ENCODE data around the gene BPIFB3.
"Not testable (repeated sequence)": the region's sequence is repeated elsewhere in the genome, so short reads cannot be mapped to it uniquely, and the experiment has no call there.

Gene BPIFB3

DNA sequence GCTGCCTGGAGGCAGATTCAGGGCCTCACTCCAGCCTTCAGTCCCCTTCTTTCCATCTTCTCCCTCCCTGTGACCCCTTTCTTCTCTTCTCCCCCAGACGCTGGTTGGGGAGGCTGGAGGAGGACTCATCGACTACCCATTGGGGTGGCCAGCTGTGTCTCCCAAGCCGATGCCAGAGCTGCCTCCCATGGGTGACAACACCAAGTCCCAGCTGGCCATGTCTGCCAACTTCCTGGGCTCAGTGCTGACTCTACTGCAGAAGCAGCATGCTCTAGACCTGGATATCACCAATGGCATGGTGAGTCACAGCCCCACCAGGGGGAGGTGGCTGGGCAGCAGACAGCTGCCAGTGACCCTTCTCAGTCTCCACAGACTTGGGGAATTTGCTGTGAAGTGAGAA is 38.7 kb downstream of the BPIFB3 start:
- DNase-seq = no peak

- no peak for DNase-seq
Observed at GRCh38 chr20:33093074-33093473, 39.4 kb downstream of the BPIFB3 start.

DNA sequence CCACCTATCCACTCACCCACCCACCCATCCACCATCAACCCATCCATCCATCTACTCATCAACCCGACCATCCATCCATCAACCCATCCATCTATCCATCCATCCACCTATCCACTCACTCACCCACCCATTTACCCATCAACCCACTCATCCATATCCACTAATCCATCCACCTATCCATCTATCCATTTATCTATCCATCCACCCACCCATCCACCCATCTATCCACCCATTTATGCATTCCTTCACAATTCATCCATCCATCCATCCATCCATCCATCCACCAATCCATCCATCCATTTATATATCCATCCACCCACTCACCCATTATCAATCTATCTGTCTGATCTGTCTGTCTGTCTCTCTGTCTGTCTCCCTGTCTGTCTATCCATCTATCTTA is 39.9 kb downstream of the BPIFB3 start:
- no peak for DNase-seq

- no peak for DNase-seq
Observed at GRCh38 chr20:33095249-33095648, 41.5 kb downstream of the BPIFB3 start.

GRCh38 chr20:33095902-33096584 is 42.3 kb downstream of the BPIFB3 start:
- peak; percentile 86 for DNase-seq

DNA sequence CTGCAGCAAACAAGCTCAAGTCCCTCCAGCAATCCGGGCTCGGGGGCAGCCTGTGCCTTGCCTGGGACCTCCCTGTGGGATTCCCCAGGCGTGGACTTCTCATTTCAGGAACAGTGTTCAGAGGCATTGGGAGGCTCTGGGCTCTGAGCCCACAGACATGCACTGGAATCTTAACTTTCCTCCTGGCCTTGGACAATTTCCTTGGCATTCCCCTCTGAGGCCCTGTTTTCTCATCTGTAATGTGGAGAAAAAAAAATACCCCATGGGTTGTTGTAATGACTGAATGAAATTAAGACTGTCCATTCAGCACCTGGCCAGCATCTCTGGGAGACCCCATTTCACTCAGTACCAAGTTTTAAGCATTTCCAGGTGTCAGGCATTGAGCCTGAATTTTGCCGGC is 43.3 kb downstream of the BPIFB3 start:
- no peak for DNase-seq

DNA sequence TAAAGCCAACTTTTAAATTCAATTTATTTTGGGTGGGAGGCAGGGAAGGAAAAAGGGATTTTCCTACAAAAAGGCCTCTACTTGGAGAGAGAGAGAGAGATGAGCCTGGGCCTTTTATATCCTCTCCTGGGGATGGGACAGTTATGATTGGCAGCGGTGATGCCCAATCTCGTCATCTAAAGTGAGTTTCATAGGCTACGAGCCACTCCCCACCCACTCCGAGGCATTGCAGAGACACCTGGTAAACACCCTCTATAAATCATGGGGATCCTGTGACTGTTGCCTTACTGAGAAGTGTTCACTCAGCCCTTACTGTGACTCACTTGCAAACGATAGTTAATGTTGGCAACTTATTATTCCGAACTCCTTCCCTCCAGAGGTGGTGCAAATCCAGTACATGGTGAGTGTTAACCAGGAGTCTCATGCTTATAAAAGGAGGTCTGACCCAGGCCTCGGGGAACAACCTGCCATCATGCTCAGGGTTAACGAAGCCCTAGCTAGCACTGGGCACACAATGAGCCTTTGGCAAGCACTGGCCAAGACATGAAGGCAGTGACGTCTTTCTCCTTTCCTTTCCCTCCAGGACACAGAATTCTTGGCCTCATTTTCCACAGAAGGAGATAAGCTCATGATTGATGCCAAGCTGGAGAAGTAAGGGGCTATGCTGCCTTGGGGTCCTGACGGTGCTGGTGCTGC is 46.3 kb downstream of the BPIFB3 start:
- no peak for DNase-seq

GRCh38 chr20:33103556-33103955 is 49.9 kb downstream of the BPIFB3 start:
- DNase-seq = no peak

GRCh38 chr20:33104336-33104735 is 50.6 kb downstream of the BPIFB3 start:
- DNase-seq = no peak

DNA sequence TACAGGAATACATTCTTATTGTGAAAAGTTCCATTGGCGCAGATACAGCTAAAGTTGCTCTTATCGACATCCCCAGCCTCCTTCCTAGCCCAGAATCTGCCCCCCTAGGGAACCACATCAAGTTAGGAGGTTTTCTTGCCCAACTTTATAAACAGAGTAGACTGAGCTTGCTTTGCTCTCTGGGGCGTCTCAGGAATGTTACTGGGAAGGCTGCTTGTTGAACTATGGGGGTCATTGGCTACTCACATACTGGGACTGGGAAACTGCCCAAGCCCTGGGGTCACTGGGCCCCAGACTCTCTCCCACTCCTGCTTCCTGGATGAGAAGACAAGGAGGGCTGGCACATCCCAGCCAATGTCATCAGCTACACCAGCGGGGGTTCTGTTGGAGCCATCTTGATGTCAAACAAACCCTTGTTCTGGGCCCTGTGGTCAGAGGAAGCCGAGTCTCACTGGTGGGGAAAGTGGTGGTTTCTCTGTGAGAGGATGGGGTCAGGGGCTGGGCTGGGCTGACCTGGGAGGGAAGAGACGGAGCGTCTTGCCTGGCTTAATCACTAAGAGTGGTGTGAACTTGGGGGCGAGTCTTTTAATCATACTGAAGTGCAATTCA is 51.7 kb downstream of the BPIFB3 start:
- DNase-seq = no peak

- DNase-seq = not testable (repeated sequence)
Observed at GRCh38 chr20:33106058-33106620, 52.4 kb downstream of the BPIFB3 start.

DNA sequence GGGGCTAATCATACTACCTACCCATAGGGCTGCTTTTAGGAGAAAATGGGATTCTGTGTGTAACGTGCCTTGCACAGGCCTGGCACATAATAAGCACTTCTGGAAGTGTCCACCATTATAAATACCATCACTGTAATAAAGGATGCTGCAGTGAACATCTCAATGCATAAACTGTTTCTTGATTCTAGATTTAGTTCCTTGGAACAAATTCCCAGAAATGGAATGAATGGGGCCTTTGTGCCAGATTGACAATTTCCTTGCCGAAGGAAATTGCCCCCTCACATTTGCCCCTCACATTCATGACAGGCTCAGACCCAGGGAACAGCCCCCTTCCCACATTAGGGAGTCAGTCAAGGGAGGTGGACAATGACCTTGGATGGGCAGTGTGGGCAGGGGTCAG is 55.0 kb downstream of the BPIFB3 start:
- DNase-seq = no peak

- no peak for DNase-seq
Observed at GRCh38 chr20:33110147-33110825, 56.6 kb downstream of the BPIFB3 start.

DNA sequence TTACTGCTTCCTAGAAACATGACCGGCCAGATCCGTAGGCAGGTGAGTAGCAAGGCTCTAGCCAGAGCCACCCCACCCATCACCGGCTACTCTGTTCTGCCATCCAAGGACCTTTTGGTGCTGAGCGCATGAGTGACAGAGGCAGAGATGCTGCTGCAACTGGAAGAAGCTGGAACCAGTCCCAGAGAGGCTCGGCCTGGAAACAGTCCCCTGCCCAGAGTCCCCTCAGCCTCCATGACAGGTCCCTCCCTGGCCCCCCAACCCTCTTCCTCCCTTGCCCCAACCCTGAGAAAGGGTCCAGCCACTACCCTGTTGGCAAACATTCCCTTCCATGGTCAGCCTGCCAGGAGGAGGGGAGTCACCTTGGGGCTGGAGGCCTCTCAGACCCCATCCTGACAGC is 57.6 kb downstream of the BPIFB3 start:
- no peak for DNase-seq

DNA sequence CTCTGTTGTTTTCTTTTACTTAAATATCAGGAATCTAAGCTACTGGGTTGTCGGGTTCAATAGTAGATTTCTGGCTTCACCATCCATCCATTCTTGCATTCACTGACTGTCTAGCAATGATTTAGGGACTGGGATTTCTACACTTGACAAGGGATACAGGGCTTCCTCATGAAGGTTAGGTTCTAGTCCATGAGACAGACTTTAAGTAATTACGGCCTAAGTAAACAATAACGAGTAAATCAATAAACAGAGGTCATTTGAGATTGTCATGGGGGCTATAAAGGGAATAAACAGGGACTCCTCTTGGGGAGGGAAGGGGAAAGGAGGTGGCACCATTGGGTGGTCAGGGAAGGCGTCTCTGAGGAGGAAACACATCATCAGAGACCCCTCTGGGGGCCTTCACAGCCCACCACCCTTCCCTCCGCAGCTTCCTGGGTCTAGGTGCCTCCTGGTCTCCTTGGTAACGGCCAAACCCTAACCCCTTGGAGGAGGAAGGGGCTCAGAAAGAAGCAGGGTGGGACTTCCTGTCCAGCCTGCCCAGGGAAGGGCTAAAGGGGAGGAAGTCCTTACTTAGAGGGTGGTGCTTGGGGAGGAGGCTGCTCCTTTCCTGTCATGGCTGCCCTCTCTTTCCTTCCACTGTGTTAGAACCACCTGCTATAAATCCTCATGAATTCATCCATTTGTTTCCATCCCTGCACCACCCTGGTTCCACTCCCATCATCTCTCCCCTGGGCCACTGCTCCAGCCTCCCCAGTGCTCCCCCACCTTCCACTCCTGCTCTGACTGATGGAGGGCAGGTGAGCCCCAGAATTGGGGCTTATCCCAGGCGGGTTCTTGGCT is 59.1 kb downstream of the BPIFB3 start:
- DNase-seq = no peak

- DNase-seq = no peak
Observed at GRCh38 chr20:33113387-33113908, 59.7 kb downstream of the BPIFB3 start.

DNA sequence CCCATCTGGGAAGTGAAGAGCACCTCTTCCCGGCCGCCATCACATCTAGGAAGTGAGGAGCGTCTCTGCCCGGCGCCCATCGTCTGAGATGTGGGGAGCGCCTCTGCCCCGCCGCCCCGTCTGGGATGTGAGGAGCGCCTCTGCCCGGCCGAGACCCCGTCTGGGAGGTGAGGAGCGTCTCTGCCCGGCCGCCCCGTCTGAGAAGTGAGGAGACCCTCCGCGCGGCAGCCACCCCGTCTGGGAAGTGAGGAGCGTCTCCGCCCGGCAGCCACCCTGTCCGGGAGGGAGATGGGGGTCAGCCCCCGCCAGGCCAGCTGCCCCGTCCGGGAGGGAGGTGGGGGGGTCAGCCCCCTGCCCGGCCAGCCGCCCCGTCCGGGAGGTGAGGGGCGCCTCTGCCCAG is 61.8 kb downstream of the BPIFB3 start:
- DNase-seq = not testable (repeated sequence)

- no peak for DNase-seq
Observed at GRCh38 chr20:33119725-33120720, 66.3 kb downstream of the BPIFB3 start.

GRCh38 chr20:33120934-33121333 is 67.2 kb downstream of the BPIFB3 start:
- DNase-seq = no peak

GRCh38 chr20:33122297-33122696 is 68.6 kb downstream of the BPIFB3 start:
- DNase-seq = not testable (repeated sequence)
